Measurements from ENCODE around the gene ENDOV. TPM values are rescaled to one million over a fixed set of nuclear protein-coding genes. Genes with fewer than 3 reads are reported as not detected.

The ENDOV gene
- total RNA-seq, 1 donor from 2014 or later = 27.6 TPM

GRCh38 chr17:80431246-80432195 lies 16.6 kb downstream of the ENDOV start:
- no peak for DNase-seq

GRCh38 chr17:80432350-80432955 lies 17.5 kb downstream of the ENDOV start:
- DNase-seq = no peak

- DNase-seq = no peak
Observed at GRCh38 chr17:80432961-80433550, 18.1 kb downstream of the ENDOV start.

- no peak for DNase-seq
Observed at GRCh38 chr17:80433916-80434666, 19.1 kb downstream of the ENDOV start.

GRCh38 chr17:80437532-80437931 lies 22.6 kb downstream of the ENDOV start:
- no peak for DNase-seq

GRCh38 chr17:80438806-80439205 lies 23.8 kb downstream of the ENDOV start:
- DNase-seq = no peak

GRCh38 chr17:80439499-80439898 lies 24.5 kb downstream of the ENDOV start:
- no peak for DNase-seq

GRCh38 chr17:80441133-80441578 lies 26.2 kb downstream of the ENDOV start:
- peak; percentile 67 for DNase-seq

- DNase-seq = no peak
Observed at GRCh38 chr17:80441598-80442322, 26.8 kb downstream of the ENDOV start.

- no peak for DNase-seq
Observed at GRCh38 chr17:80442323-80442659, 27.3 kb downstream of the ENDOV start.

- no peak for DNase-seq
Observed at GRCh38 chr17:80442764-80443163, 27.8 kb downstream of the ENDOV start.

- no peak for DNase-seq
Observed at GRCh38 chr17:80443498-80443897, 28.5 kb downstream of the ENDOV start.

- DNase-seq = no peak
Observed at GRCh38 chr17:80443916-80444643, 29.1 kb downstream of the ENDOV start.

- DNase-seq = no peak
Observed at GRCh38 chr17:80444644-80444979, 29.6 kb downstream of the ENDOV start.

- no peak for DNase-seq
Observed at GRCh38 chr17:80445007-80445725, 30.2 kb downstream of the ENDOV start.

GRCh38 chr17:80445726-80446110 lies 30.8 kb downstream of the ENDOV start:
- no peak for DNase-seq

GRCh38 chr17:80446645-80447405 lies 31.9 kb downstream of the ENDOV start:
- no peak for DNase-seq

GRCh38 chr17:80447790-80448189 lies 32.8 kb downstream of the ENDOV start:
- no peak for DNase-seq

GRCh38 chr17:80449194-80449929 lies 34.4 kb downstream of the ENDOV start:
- DNase-seq = no peak

All from dermis blood vessel endothelial cell (primary cell).